GM12801 (cell line): Measurements from ENCODE around the gene OMP.
A peak's percentile ranks its signal among the peaks of the same experiment; 100 is the strongest.

Experiments used
- CTCF ChIP-seq: IDR thresholded peaks from one replicate; pipeline ENCODE4 v1.5.1; 2011; ENCODE audit warnings: control low read depth; ENCODE audit not compliant: insufficient read length; ENCODE audit errors: extremely low read depth

The OMP gene

GRCh38 chr11:77091146-77091940 is 11.3 kb upstream of the OMP start:
- TF ChIP-seq CTCF = peak; percentile 88

- TF ChIP-seq CTCF = no peak
Observed at GRCh38 chr11:77092382-77092781, 10.3 kb upstream of the OMP start.

- TF ChIP-seq CTCF = no peak
Observed at GRCh38 chr11:77093056-77093891, 9.4 kb upstream of the OMP start.

- no peak for TF ChIP-seq CTCF
Observed at GRCh38 chr11:77093987-77094840, 8.4 kb upstream of the OMP start.

GRCh38 chr11:77094841-77095365 is 7.7 kb upstream of the OMP start:
- TF ChIP-seq CTCF = no peak

GRCh38 chr11:77095551-77096490 is 6.8 kb upstream of the OMP start:
- no peak for TF ChIP-seq CTCF
